Fibroblast of lung (primary cell): ENCODE measurements around the gene ZNF407. TPM values are rescaled to one million over a fixed set of nuclear protein-coding genes. Genes with fewer than 3 reads are reported as not detected.

Experiments used
- DNase-seq, 2 donors: peaks; one replicate each; pipeline versions ENCODE4 v3.0.0 to v3.0.0-alpha.2; 2010; ENCODE audit warnings: low read depth in 2 of 2
- H2AFZ ChIP-seq: 2 replicates; pipeline ENCODE4 v1.5.1; 2012; ENCODE audit warnings: low read length, control low read depth, inconsistent platforms
- H3K27ac ChIP-seq: 2 replicates; pipeline ENCODE4 v1.5.1; 2011; ENCODE audit warnings: low read length, control low read depth; ENCODE audit not compliant: insufficient read depth
- H3K27me3 ChIP-seq: 2 replicates; pipeline ENCODE4 v1.5.1; 2011; ENCODE audit warnings: mild to moderate bottlenecking, low read length; ENCODE audit not compliant: control insufficient read depth, insufficient read depth
- H3K36me3 ChIP-seq: 2 replicates; pipeline ENCODE4 v1.5.1; 2011; ENCODE audit warnings: low read length; ENCODE audit not compliant: control insufficient read depth, insufficient read depth
- H3K4me1 ChIP-seq: 2 replicates; pipeline ENCODE4 v1.5.1; 2011; ENCODE audit warnings: low read length; ENCODE audit not compliant: control insufficient read depth, insufficient read depth; ENCODE audit errors: extremely low read depth
- H3K4me2 ChIP-seq: 2 replicates; pipeline ENCODE4 v1.5.1; 2011; ENCODE audit warnings: low read length, control low read depth; ENCODE audit not compliant: insufficient read depth; ENCODE audit errors: extremely low read depth
- H3K4me3 ChIP-seq, 4 experiments: fragments of 200-600 bp in 1 of 4; sonication (generic) in 1 of 4; replicated peaks in 1 of 4; 2 replicates each; pipeline ENCODE4 v1.5.1; 2011 to 2016; ENCODE audit warnings: low read length in 4 of 4, low read depth in 3 of 4, mild to moderate bottlenecking in 3 of 4, control low read depth in 2 of 4, inconsistent platforms in 1 of 4, mixed read lengths in 1 of 4; ENCODE audit not compliant: insufficient read depth in 1 of 4; ENCODE audit errors: control extremely low read depth in 1 of 4
- H3K79me2 ChIP-seq: 2 replicates; pipeline ENCODE4 v1.5.1; 2012; ENCODE audit warnings: mild to moderate bottlenecking, low read length, inconsistent platforms; ENCODE audit not compliant: control insufficient read depth, insufficient read depth
- H3K9ac ChIP-seq: 2 replicates; pipeline ENCODE4 v1.5.1; 2011; ENCODE audit warnings: mild to moderate bottlenecking, low read length, control low read depth; ENCODE audit not compliant: insufficient read depth
- H3K9me3 ChIP-seq: 2 replicates; pipeline ENCODE4 v1.5.1; 2012; ENCODE audit warnings: low read depth, low read length; ENCODE audit not compliant: control insufficient read depth, insufficient read depth
- H4K20me1 ChIP-seq: 2 replicates; pipeline ENCODE4 v1.5.1; 2011; ENCODE audit warnings: low read length; ENCODE audit not compliant: control insufficient read depth, insufficient read depth; ENCODE audit errors: extremely low read depth
- EZH2 ChIP-seq: IDR thresholded peaks from 2 replicates; pipeline ENCODE4 v1.5.1; 2012; ENCODE audit warnings: low read length, control low read depth, mild to moderate bottlenecking; ENCODE audit errors: missing control alignments
- polyA plus RNA-seq, 2 donors: library from polyadenylated mRNA; depleted of rRNA in 1 of 2; stranded (reverse) in 1 of 2; unstranded in 1 of 2; fragments of >200 nt; gene quantifications; 2 replicates each; pipeline ENCODE4 v1.2.1, GENCODE V29; 2011 to 2012; ENCODE audit warnings: missing spikeins in 1 of 2
- total RNA-seq: library from RNA; depleted of rRNA; stranded (reverse); fragments of >200 nt; gene quantifications from 2 replicates; pipeline ENCODE4 v1.2.1, GENCODE V29; 2014
- TF ChIP-seq, protein P1 (sequence below), 2 donors: IDR thresholded peaks in 1 of 2; conservative IDR thresholded peaks in 1 of 2; 1 replicate in 1 of 2; 2 replicates in 1 of 2; pipeline ENCODE4 v1.5.1; 2011 to 2012; ENCODE audit warnings: low read length in 2 of 2, control low read depth in 1 of 2, inconsistent platforms in 1 of 2, low read depth in 1 of 2, mild to moderate bottlenecking in 1 of 2

ZNF407 gene
- total and polyA plus RNA-seq, 2 donors (not counting 1 experiment from before 2014, with no cell fraction given) = 5.1 to 12.6 TPM

DNA sequence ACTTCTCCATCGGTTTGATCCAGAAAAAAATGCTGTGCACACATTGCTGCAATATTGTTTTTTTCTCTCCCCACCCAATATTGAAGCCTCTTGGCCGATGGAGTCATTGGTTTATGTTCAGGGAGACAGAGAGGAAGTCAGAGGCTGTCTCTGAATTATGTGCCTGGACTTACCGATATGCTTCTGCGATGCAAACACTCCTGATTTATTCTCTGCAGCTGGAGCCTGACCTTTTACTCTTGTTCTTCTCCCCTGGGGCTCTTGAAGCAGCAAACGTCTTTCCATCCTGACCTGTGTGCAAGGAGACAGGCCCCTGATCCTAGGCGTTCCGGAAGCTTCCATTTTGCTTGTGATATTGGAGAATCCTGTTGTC, 511.6 kb downstream of the ZNF407 start:
- Histone ChIP-seq H4K20me1 (no peaks in the 10 kb centered on the region), H3K9ac (no peak overlapping the region), H3K9me3 (no peaks in the 10 kb centered on the region), H3K27ac (no peak overlapping the region), H3K4me3 (no peak overlapping the region), H2AFZ (no peak overlapping the region), H3K27me3 (no peaks in the 10 kb centered on the region), H3K36me3 (no peaks in the 10 kb centered on the region), H3K4me2 (no peak overlapping the region), H3K79me2 (no peaks in the 10 kb centered on the region), H3K4me1 (no peaks in the 10 kb centered on the region)
- no peak for DNase-seq
- TF ChIP-seq, protein P1, sequence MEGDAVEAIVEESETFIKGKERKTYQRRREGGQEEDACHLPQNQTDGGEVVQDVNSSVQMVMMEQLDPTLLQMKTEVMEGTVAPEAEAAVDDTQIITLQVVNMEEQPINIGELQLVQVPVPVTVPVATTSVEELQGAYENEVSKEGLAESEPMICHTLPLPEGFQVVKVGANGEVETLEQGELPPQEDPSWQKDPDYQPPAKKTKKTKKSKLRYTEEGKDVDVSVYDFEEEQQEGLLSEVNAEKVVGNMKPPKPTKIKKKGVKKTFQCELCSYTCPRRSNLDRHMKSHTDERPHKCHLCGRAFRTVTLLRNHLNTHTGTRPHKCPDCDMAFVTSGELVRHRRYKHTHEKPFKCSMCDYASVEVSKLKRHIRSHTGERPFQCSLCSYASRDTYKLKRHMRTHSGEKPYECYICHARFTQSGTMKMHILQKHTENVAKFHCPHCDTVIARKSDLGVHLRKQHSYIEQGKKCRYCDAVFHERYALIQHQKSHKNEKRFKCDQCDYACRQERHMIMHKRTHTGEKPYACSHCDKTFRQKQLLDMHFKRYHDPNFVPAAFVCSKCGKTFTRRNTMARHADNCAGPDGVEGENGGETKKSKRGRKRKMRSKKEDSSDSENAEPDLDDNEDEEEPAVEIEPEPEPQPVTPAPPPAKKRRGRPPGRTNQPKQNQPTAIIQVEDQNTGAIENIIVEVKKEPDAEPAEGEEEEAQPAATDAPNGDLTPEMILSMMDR (conservative IDR thresholded peaks at IDR 0.05 in 1 of 2, IDR thresholded peaks at IDR 0.05 in 1 of 2; ENCODE audit: low read depth in 1 of 2, low read length in 2 of 2) = no peak
- TF ChIP-seq EZH2 = no peak

- Histone ChIP-seq H3K9ac (no peak overlapping the region), H3K27me3 (no peaks in the 10 kb centered on the region), H3K4me2 (no peak overlapping the region), H3K79me2 (no peaks in the 10 kb centered on the region), H3K9me3 (no peaks in the 10 kb centered on the region), H3K4me3 (no peak overlapping the region), H3K27ac (no peak overlapping the region), H3K4me1 (no peaks in the 10 kb centered on the region), H2AFZ (no peak overlapping the region), H4K20me1 (no peaks in the 10 kb centered on the region), H3K36me3 (no peaks in the 10 kb centered on the region)
- DNase-seq = no peak
- no peak for TF ChIP-seq EZH2
- TF ChIP-seq, protein P1 (conservative IDR thresholded peaks at IDR 0.05 in 1 of 2, IDR thresholded peaks at IDR 0.05 in 1 of 2; ENCODE audit: low read depth in 1 of 2, low read length in 2 of 2) = no peak
Measured at GRCh38 chr18:75109819-75110218, 512.1 kb downstream of the ZNF407 start.

DNA sequence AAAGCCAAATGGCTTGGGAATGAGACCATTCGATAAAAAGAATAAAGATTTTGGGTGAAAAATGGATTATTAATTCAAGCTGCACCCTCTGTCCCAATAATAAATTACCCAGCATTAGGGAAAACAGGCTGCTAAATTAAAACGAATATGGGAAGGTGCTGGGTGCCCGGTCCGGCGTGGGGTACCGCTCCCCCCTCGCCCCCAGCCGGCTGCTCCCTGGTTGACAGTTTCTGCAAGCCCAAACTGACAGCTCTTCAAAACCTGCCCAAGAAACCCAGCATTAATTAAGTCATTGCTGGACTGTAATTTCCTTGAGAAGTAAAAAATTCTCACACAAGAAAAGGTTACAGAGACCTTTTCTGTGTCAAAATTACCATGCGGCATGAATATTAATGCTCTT, 512.6 kb downstream of the ZNF407 start:
- H3K4me3 ChIP-seq = no peak overlapping the region
- no peak overlapping the region for H3K4me2 ChIP-seq
- H4K20me1 ChIP-seq = no peaks in the 10 kb centered on the region
- no peak for DNase-seq
- no peak overlapping the region for H3K27ac ChIP-seq
- H3K36me3 ChIP-seq = no peaks in the 10 kb centered on the region
- H3K9ac ChIP-seq = no peak overlapping the region
- no peaks in the 10 kb centered on the region for H3K79me2 ChIP-seq
- TF ChIP-seq EZH2 = no peak
- TF ChIP-seq, protein P1 (conservative IDR thresholded peaks at IDR 0.05 in 1 of 2, IDR thresholded peaks at IDR 0.05 in 1 of 2; ENCODE audit: low read depth in 1 of 2, low read length in 2 of 2) = no peak
- H2AFZ ChIP-seq = no peak overlapping the region
- H3K9me3 ChIP-seq = no peaks in the 10 kb centered on the region
- H3K4me1 ChIP-seq = no peaks in the 10 kb centered on the region
- H3K27me3 ChIP-seq = no peaks in the 10 kb centered on the region
